NOMO-1 treated with dmso at 0.1 percent for 144 hours (cell line): ENCODE results near the gene NCL.
"Not testable (repeated sequence)": the region's sequence is repeated elsewhere in the genome, so short reads cannot be mapped to it uniquely, and the experiment has no call there.

Experiments used
- DNase-seq: peaks from one replicate; lab custom pipeline; 2025; ENCODE audit not compliant: unreplicated experiment; lab: John Stamatoyannopoulos, UW

NCL gene

DNA sequence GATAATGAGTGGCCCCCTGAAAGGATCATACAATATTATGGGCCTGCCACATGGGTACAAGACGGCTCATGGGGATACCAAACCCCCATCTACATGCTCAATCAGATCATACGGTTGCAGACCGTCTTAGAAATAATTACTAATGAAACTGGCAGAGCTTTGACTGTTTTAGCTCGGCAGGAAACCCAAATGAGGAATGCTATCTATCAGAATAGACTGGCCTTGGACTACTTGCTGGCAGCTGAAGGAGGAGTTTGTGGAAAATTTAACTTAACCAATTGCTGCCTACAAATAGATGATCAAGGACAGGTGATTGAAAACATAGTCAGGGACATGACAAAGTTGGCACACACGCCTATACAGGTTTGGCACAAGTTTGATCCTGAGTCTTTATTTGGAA is 56.6 kb downstream of the NCL start:
- not testable (repeated sequence) for DNase-seq

DNA sequence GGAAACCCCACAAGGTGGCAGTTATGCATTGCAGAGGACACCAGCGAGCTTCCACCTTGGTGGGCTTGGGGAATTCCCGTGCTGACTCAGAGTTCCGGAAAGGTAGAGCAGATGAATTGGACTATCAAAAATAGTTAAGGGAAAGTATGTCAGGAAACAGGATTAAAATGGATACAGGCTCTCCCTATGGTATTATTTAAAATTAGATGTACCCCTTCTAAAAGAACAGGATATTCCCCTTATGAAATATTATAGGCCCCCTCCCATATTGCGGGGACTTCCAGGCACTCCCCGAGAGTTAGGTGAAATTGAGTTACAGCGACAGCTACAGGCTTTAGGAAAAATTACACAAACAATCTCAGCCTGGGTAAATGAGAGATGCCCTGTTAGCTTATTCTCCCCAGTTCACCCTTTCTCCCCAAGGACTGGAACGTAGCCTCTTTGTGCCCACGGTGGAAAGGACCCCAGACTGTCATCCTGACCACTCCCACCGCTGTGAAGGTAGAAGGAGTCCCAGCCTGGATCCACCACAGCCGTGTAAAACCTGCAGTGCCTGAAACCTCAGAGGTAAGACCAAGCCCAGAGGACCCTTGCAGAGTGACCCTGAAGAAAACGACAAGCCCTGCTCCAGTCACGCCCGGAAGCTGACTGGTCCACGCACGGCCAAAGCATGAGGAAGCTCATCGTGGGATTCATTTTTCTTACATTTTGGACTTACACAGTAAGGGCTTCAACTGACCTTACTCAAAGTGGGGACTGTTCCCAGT is 58.5 kb downstream of the NCL start:
- DNase-seq: not testable (repeated sequence)

DNA sequence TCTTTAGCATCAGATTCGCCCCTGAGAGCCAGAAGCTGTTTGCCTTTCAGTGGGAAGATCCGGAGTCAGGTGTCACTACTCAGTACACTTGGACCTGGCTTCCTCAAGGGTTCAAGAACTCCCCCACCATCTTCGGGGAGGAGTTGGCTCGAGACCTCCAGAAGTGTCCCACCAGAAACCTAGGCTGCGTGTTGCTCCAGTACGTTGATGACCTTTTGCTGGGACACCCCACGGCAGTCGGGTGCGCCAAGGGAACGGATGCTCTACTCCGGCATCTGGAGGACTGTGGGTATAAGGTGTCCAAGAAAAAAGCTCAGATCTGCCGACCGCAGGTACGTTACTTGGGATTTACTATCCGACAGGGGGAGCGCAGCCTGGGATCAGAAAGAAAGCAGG is 60.1 kb downstream of the NCL start:
- not testable (repeated sequence) for DNase-seq
